Thymus (tissue), 11 donors: Measurements from ENCODE around the gene PIEZO2. TPM values are rescaled to one million over a fixed set of nuclear protein-coding genes. Genes with fewer than 3 reads are reported as not detected.
"Not testable (repeated sequence)": the region's sequence is repeated elsewhere in the genome, so short reads cannot be mapped to it uniquely, and the experiment has no call there.

Experiments used
- DNase-seq, 9 donors: peaks; one replicate each; pipeline ENCODE4 v3.0.0-alpha.2; 2013; ENCODE audit warnings: low spot score in 9 of 9, low read depth in 6 of 9, missing footprints in 1 of 9
- H3K27ac ChIP-seq, 2 donors: one replicate each; pipeline ENCODE4 v1.5.1; 2013; ENCODE audit warnings: control low read depth in 1 of 2, low read depth in 1 of 2, low read length in 1 of 2, mild to moderate bottlenecking in 1 of 2, moderate library complexity in 1 of 2
- H3K27me3 ChIP-seq, 2 donors: one replicate each; pipeline ENCODE4 v1.5.1; 2013; ENCODE audit warnings: low read length in 1 of 2; ENCODE audit not compliant: control insufficient read depth in 2 of 2, insufficient read depth in 1 of 2
- H3K36me3 ChIP-seq, 2 donors: one replicate each; pipeline ENCODE4 v1.5.1; 2013; ENCODE audit warnings: low read length in 1 of 2, mild to moderate bottlenecking in 1 of 2, moderate library complexity in 1 of 2; ENCODE audit not compliant: control insufficient read depth in 2 of 2, insufficient read depth in 2 of 2
- H3K4me1 ChIP-seq, 2 donors: one replicate each; pipeline ENCODE4 v1.5.1; 2013; ENCODE audit warnings: low read length in 2 of 2; ENCODE audit not compliant: control insufficient read depth in 2 of 2, insufficient read depth in 2 of 2
- H3K4me3 ChIP-seq, 2 donors: one replicate each; pipeline ENCODE4 v1.5.1; 2013; ENCODE audit warnings: low read length in 2 of 2, control low read depth in 1 of 2, mild to moderate bottlenecking in 1 of 2
- H3K9me3 ChIP-seq, 2 donors: one replicate each; pipeline ENCODE4 v1.5.1; 2013; ENCODE audit warnings: low read length in 1 of 2, mild to moderate bottlenecking in 1 of 2; ENCODE audit not compliant: control insufficient read depth in 2 of 2, insufficient read depth in 1 of 2
- WGBS: extraction: QIAGEN DNeasy Blood & Tissue Kit; methylation state at CpG from one replicate; pipeline ENCODE4 v1.1.7; 2013; 5-methylcytosine and 5-hydroxymethylcytosine counted together
- polyA plus RNA-seq: library from polyadenylated mRNA; stranded (reverse); fragments of 200-250 nt; gene quantifications from one replicate; pipeline ENCODE4 v1.2.3, GENCODE V29; 2013
- total RNA-seq: library from RNA; stranded (reverse); fragments of 120-200 nt; gene quantifications from one replicate; pipeline ENCODE4 v1.2.4, GENCODE V29; 2013
- donor health status: healthy.

PIEZO2 gene
- total and polyA plus RNA-seq, 2 donors: 1.5 to 3.2 TPM

GRCh38 chr18:10644003-10644402 lies 505.4 kb downstream of the PIEZO2 start:
- H3K36me3 ChIP-seq, H3K4me1 ChIP-seq, H3K4me3 ChIP-seq, DNase-seq, H3K9me3 ChIP-seq, H3K27me3 ChIP-seq, H3K27ac ChIP-seq: not testable (repeated sequence)
- 71% methylated on average over 4 of the region's 5 CpGs for WGBS

DNA sequence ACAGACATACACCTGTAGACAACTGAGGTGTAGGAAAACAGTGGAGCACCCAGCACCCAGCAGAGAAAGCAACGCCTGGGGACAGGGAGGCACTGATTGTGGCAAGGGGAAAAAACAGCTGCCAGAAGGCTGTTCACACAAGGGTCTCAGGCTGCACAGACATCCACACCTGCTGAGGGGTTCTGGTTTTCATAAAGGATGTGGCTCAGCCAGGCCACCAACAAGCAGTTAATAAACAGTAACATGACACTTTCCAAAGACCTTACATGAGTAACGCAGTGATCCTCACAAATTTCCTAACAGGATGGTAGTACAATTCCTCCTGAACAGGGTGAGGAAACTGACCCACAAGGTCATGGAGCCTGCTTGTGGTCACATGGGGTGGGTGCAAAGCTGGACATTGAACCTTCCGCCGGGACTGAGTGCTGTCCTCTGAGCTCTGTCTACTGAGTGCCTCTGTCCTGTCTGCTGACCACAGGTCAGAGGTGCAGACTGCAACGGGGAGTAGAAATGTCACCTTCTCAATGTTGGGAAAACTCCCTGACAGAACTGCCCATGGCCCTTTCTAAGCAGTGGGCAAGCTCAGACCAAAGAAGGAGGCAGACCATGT lies 506.3 kb downstream of the PIEZO2 start:
- not testable (repeated sequence) for H3K4me1 ChIP-seq, H3K36me3 ChIP-seq, H3K4me3 ChIP-seq, DNase-seq, H3K27ac ChIP-seq, H3K9me3 ChIP-seq, H3K27me3 ChIP-seq
- 45% methylated on average over 1 of the region's 5 CpGs for WGBS

GRCh38 chr18:10638539-10638885 lies 510.9 kb downstream of the PIEZO2 start:
- not testable (repeated sequence) for H3K4me3 ChIP-seq, H3K27me3 ChIP-seq, H3K36me3 ChIP-seq, H3K9me3 ChIP-seq, DNase-seq, H3K4me1 ChIP-seq, H3K27ac ChIP-seq
- 98% methylated on average over 6 of the region's 6 CpGs for WGBS

- not testable (repeated sequence) for H3K27me3 ChIP-seq, H3K4me1 ChIP-seq, H3K9me3 ChIP-seq, H3K4me3 ChIP-seq, H3K36me3 ChIP-seq, DNase-seq, H3K27ac ChIP-seq
- 96% methylated on average over 8 of the region's 11 CpGs for WGBS
These were observed 511.4 kb downstream of the PIEZO2 start for GRCh38 chr18:10637858-10638538.

DNA sequence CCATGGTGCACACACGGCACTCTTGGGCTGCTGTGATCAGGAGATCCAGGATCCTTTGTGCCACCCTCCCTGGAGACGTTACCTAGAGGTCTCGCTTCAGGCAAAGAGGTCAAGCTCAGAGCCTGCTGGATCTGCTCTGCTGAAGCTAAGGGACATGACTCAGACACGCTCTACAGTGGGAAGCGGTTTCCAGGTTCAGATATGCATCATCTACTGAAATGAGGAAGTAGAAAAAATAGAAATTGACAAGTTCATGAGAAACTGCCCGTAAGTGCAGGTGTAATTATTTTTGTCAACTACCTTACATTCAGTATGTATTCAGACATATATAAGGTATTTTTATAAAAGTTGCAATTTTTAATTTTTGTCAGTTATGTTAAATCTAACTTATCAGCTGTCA lies 520.3 kb downstream of the PIEZO2 start:
- H3K27ac ChIP-seq, H3K4me3 ChIP-seq, H3K9me3 ChIP-seq, H3K36me3 ChIP-seq, DNase-seq, H3K4me1 ChIP-seq, H3K27me3 ChIP-seq: not testable (repeated sequence)
- WGBS: 10% methylated on average over 6 of the region's 6 CpGs

GRCh38 chr18:10626606-10627213 lies 522.7 kb downstream of the PIEZO2 start:
- not testable (repeated sequence) for H3K4me3 ChIP-seq, H3K27ac ChIP-seq, H3K9me3 ChIP-seq, H3K4me1 ChIP-seq, H3K36me3 ChIP-seq, DNase-seq, H3K27me3 ChIP-seq
- WGBS: 76% methylated on average over 7 of the region's 7 CpGs

GRCh38 chr18:10623606-10624005 lies 525.8 kb downstream of the PIEZO2 start:
- H3K9me3 ChIP-seq, DNase-seq, H3K36me3 ChIP-seq, H3K4me3 ChIP-seq, H3K27me3 ChIP-seq, H3K4me1 ChIP-seq, H3K27ac ChIP-seq: not testable (repeated sequence)
- WGBS: 93% methylated on average over 4 of the region's 4 CpGs

DNA sequence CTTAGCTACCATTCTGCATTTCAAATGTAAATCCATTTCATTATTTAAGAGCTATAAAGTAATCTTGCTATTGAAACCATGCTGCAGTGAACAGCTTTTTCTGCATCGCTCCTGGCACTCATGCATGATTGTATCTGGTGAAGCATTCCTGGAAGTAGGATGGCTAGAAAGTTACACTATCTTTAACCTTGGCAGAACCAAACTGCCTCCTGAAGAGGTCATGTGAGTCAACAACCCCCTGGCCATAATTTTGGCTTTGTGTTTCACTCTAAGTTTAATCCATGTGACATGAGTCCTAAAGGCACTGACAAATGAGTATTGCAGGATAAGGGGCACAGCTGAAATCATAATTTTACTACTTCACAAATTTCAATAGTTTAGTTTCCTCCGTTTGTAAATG lies 526.4 kb downstream of the PIEZO2 start:
- not testable (repeated sequence) for H3K9me3 ChIP-seq, DNase-seq, H3K27me3 ChIP-seq, H3K4me1 ChIP-seq, H3K27ac ChIP-seq, H3K4me3 ChIP-seq, H3K36me3 ChIP-seq
- 93% methylated on average over 1 of the region's 2 CpGs for WGBS

DNA sequence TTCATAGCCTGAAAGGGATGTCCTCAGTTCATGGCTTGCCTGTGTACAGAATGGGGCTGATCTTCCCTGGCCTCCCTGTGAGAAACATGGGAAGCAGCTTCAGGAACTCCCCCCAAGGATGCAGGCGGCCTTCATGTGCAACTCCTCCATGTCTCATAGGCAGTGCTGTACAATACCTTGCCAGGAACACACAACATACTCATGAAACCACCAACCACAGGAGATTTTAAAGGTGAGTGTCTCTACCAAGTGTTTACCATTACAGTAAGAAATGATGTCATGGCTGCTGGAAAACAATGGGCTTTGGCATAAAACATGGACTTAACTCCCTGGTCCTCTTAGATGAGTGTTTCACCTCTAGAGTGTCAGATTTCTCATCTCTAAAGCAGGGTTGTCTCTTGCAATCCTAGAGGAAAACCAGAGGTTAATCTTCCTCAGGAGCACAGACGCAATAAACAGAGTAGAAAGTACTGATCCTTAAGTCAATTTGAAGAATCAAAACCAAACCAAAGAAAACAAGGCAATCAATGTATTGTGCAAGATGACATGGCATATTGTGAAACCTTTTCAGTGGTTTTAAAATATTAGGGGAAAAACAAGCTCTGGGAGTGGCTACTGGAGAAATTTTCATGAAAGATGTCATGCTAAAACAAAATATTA lies 528.6 kb downstream of the PIEZO2 start:
- H3K4me3 ChIP-seq, DNase-seq, H3K27me3 ChIP-seq, H3K9me3 ChIP-seq, H3K36me3 ChIP-seq, H3K27ac ChIP-seq, H3K4me1 ChIP-seq: not testable (repeated sequence)
- WGBS: 94% methylated on average over 2 of the region's 2 CpGs
